T-helper 2 cell treated with Interferon-gamma antibody and Interleukin-4, amounts not matched to agents 5 μg/mL and 100 μg/mL, for 36 hours (primary cell): Measurements from ENCODE around the gene FGF11.
A peak's percentile ranks its signal among the peaks of the same experiment; 100 is the strongest.

Experiments used
- DNase-seq: peaks from one replicate; pipeline ENCODE4 v3.0.0; 2021; ENCODE audit warnings: low spot score
- H3K27ac Mint-ChIP-seq: one replicate; pipeline ENCODE4 v1.8.0; 2021; ENCODE audit warnings: mild to moderate bottlenecking, mixed read lengths
- H3K27me3 Mint-ChIP-seq: one replicate; pipeline ENCODE4 v1.8.0; 2021; ENCODE audit warnings: low read depth, mixed read lengths
- H3K36me3 Mint-ChIP-seq: one replicate; pipeline ENCODE4 v1.8.0; 2021; ENCODE audit warnings: low read depth, mixed read lengths
- H3K4me1 Mint-ChIP-seq: one replicate; pipeline ENCODE4 v1.8.0; 2021; ENCODE audit warnings: low read depth, mixed read lengths
- H3K4me3 Mint-ChIP-seq: one replicate; pipeline ENCODE4 v1.8.0; 2022; ENCODE audit warnings: mild to moderate bottlenecking, moderate library complexity, mixed read lengths
- H3K9me3 Mint-ChIP-seq: one replicate; pipeline ENCODE4 v1.8.0; 2021; ENCODE audit warnings: mixed read lengths

The FGF11 gene

GRCh38 chr17:7431231-7431630 lies 8.1 kb upstream of the FGF11 start:
- H3K4me1 Mint-ChIP-seq = peaks cover under 1% of the 10 kb centered on the region
- H3K27me3 Mint-ChIP-seq = no peaks in the 10 kb centered on the region
- DNase-seq = no peak
- no peak overlapping the region for H3K27ac Mint-ChIP-seq
- no peaks in the 10 kb centered on the region for H3K9me3 Mint-ChIP-seq
- H3K36me3 Mint-ChIP-seq = no peaks in the 10 kb centered on the region
- H3K4me3 Mint-ChIP-seq = no peak overlapping the region

GRCh38 chr17:7432296-7432695 lies 7.0 kb upstream of the FGF11 start:
- H3K36me3 Mint-ChIP-seq = peaks cover 2% of the 10 kb centered on the region
- no peak overlapping the region for H3K4me3 Mint-ChIP-seq
- no peaks in the 10 kb centered on the region for H3K27me3 Mint-ChIP-seq
- H3K27ac Mint-ChIP-seq = no peak overlapping the region
- H3K9me3 Mint-ChIP-seq = no peaks in the 10 kb centered on the region
- peaks cover 5% of the 10 kb centered on the region for H3K4me1 Mint-ChIP-seq
- DNase-seq = no peak

GRCh38 chr17:7435676-7436555 lies 3.4 kb upstream of the FGF11 start:
- H3K27ac Mint-ChIP-seq = peak overlapping the region; percentile 96
- H3K27me3 Mint-ChIP-seq = peaks cover 24% of the 10 kb centered on the region
- H3K4me1 Mint-ChIP-seq = peaks cover 27% of the 10 kb centered on the region
- H3K36me3 Mint-ChIP-seq = peaks cover 15% of the 10 kb centered on the region
- H3K4me3 Mint-ChIP-seq = peak overlapping the region; percentile 92
- DNase-seq = peak; percentile 71
- no peaks in the 10 kb centered on the region for H3K9me3 Mint-ChIP-seq

GRCh38 chr17:7436556-7437368 lies 2.5 kb upstream of the FGF11 start:
- peak; percentile 86 for DNase-seq
- Mint-ChIP-seq H3K9me3 (no peaks in the 10 kb centered on the region), H3K36me3 (peaks cover 15% of the 10 kb centered on the region), H3K27ac (peak overlapping the region; percentile 96), H3K4me1 (peaks cover 27% of the 10 kb centered on the region), H3K27me3 (peaks cover 29% of the 10 kb centered on the region), H3K4me3 (peak overlapping the region; percentile 92)

GRCh38 chr17:7437369-7437863 lies 1.9 kb upstream of the FGF11 start:
- Mint-ChIP-seq H3K4me1 (peaks cover 27% of the 10 kb centered on the region), H3K36me3 (peaks cover 15% of the 10 kb centered on the region), H3K27me3 (peaks cover 33% of the 10 kb centered on the region), H3K27ac (peak overlapping the region; percentile 74), H3K4me3 (peak overlapping the region; percentile 92), H3K9me3 (no peaks in the 10 kb centered on the region)
- no peak for DNase-seq

- Mint-ChIP-seq H3K4me1 (peaks cover 27% of the 10 kb centered on the region), H3K9me3 (no peaks in the 10 kb centered on the region), H3K4me3 (peak overlapping the region; percentile 76), H3K36me3 (peaks cover 15% of the 10 kb centered on the region), H3K27me3 (peaks cover 37% of the 10 kb centered on the region), H3K27ac (peak overlapping the region; percentile 74)
- peak; percentile 37 for DNase-seq
Measured at GRCh38 chr17:7437950-7438614, 1.2 kb upstream of the FGF11 start.

GRCh38 chr17:7438656-7439460 lies 454 bp upstream of the FGF11 start:
- Mint-ChIP-seq H3K4me3 (peak overlapping the region; percentile 76), H3K4me1 (peaks cover 27% of the 10 kb centered on the region), H3K36me3 (peaks cover 15% of the 10 kb centered on the region), H3K27me3 (peaks cover 42% of the 10 kb centered on the region), H3K9me3 (no peaks in the 10 kb centered on the region), H3K27ac (no peak overlapping the region)
- DNase-seq = no peak

GRCh38 chr17:7440113-7440833 lies 961 bp downstream of the FGF11 start:
- H3K4me3 Mint-ChIP-seq = peak overlapping the region; percentile 88
- H3K27ac Mint-ChIP-seq = peak overlapping the region; percentile 75
- peaks cover 17% of the 10 kb centered on the region for H3K36me3 Mint-ChIP-seq
- peaks cover 55% of the 10 kb centered on the region for H3K27me3 Mint-ChIP-seq
- peaks cover 27% of the 10 kb centered on the region for H3K4me1 Mint-ChIP-seq
- no peaks in the 10 kb centered on the region for H3K9me3 Mint-ChIP-seq
- peak; percentile 55 for DNase-seq

- peaks cover 60% of the 10 kb centered on the region for H3K27me3 Mint-ChIP-seq
- peaks cover 32% of the 10 kb centered on the region for H3K4me1 Mint-ChIP-seq
- DNase-seq = peak; percentile 20
- peak overlapping the region; percentile 88 for H3K4me3 Mint-ChIP-seq
- H3K36me3 Mint-ChIP-seq = peaks cover 21% of the 10 kb centered on the region
- no peaks in the 10 kb centered on the region for H3K9me3 Mint-ChIP-seq
- no peak overlapping the region for H3K27ac Mint-ChIP-seq
Measured at GRCh38 chr17:7440834-7441195, 1.5 kb downstream of the FGF11 start.

GRCh38 chr17:7441266-7441665 lies 2.0 kb downstream of the FGF11 start:
- H3K9me3 Mint-ChIP-seq = no peaks in the 10 kb centered on the region
- DNase-seq = no peak
- peaks cover 21% of the 10 kb centered on the region for H3K36me3 Mint-ChIP-seq
- H3K27me3 Mint-ChIP-seq = peaks cover 62% of the 10 kb centered on the region
- H3K4me1 Mint-ChIP-seq = peaks cover 34% of the 10 kb centered on the region
- peak overlapping the region; percentile 45 for H3K4me3 Mint-ChIP-seq
- no peak overlapping the region for H3K27ac Mint-ChIP-seq

- no peak overlapping the region for H3K4me3 Mint-ChIP-seq
- H3K36me3 Mint-ChIP-seq = peaks cover 20% of the 10 kb centered on the region
- H3K9me3 Mint-ChIP-seq = no peaks in the 10 kb centered on the region
- DNase-seq = no peak
- peaks cover 65% of the 10 kb centered on the region for H3K27me3 Mint-ChIP-seq
- H3K4me1 Mint-ChIP-seq = peaks cover 33% of the 10 kb centered on the region
- H3K27ac Mint-ChIP-seq = no peak overlapping the region
Measured at GRCh38 chr17:7442142-7442541, 2.8 kb downstream of the FGF11 start.

GRCh38 chr17:7443499-7444485 lies 4.5 kb downstream of the FGF11 start:
- H3K4me1 Mint-ChIP-seq = peaks cover 26% of the 10 kb centered on the region
- no peak for DNase-seq
- H3K36me3 Mint-ChIP-seq = peaks cover 21% of the 10 kb centered on the region
- H3K9me3 Mint-ChIP-seq = no peaks in the 10 kb centered on the region
- H3K27ac Mint-ChIP-seq = no peak overlapping the region
- no peak overlapping the region for H3K4me3 Mint-ChIP-seq
- peaks cover 60% of the 10 kb centered on the region for H3K27me3 Mint-ChIP-seq
